AG09309 (cell line): ENCODE results near the gene HAUS1.
"Not testable (repeated sequence)": the region's sequence is repeated elsewhere in the genome, so short reads cannot be mapped to it uniquely, and the experiment has no call there.

Source experiments
- DNase-seq: peaks from one replicate; pipeline ENCODE4 v3.0.0-alpha.2; 2010; ENCODE audit warnings: low read depth
- H3K4me3 ChIP-seq: 2 replicates; pipeline ENCODE4 v1.5.1; 2011; ENCODE audit warnings: mild to moderate bottlenecking, low read depth, low read length, moderate library complexity; ENCODE audit not compliant: control insufficient read depth
- CTCF ChIP-seq: IDR thresholded peaks from 2 replicates; pipeline ENCODE4 v1.5.1; 2011; ENCODE audit warnings: mild to moderate bottlenecking, low read depth, low read length, inconsistent platforms; ENCODE audit not compliant: insufficient read depth, control insufficient read depth; ENCODE audit errors: missing control alignments

Gene HAUS1

GRCh38 chr18:46155641-46156051 is 51.5 kb downstream of the HAUS1 start:
- H3K4me3 ChIP-seq = no peak overlapping the region
- DNase-seq = peak; percentile 65

GRCh38 chr18:46156124-46156745 is 52.0 kb downstream of the HAUS1 start:
- TF ChIP-seq CTCF = no peak
- DNase-seq = no peak
- no peak overlapping the region for H3K4me3 ChIP-seq

More at GRCh38 chr18:46155641-46156051, 51.5 kb downstream of the HAUS1 start:
- no peak for TF ChIP-seq CTCF

- no peak for TF ChIP-seq CTCF
- no peak overlapping the region for H3K4me3 ChIP-seq
- no peak for DNase-seq
Measured at GRCh38 chr18:46156843-46157242, 52.7 kb downstream of the HAUS1 start.

GRCh38 chr18:46158499-46158898 is 54.3 kb downstream of the HAUS1 start:
- no peak for TF ChIP-seq CTCF

GRCh38 chr18:46160050-46160798 is 56.0 kb downstream of the HAUS1 start:
- TF ChIP-seq CTCF = no peak
- no peak overlapping the region for H3K4me3 ChIP-seq
- no peak for DNase-seq

More at GRCh38 chr18:46158499-46158898, 54.3 kb downstream of the HAUS1 start:
- H3K4me3 ChIP-seq = no peak overlapping the region
- DNase-seq = no peak

- DNase-seq, H3K4me3 ChIP-seq: not testable (repeated sequence)
Measured at GRCh38 chr18:46160840-46161239, 56.7 kb downstream of the HAUS1 start.

GRCh38 chr18:46161703-46162396 is 57.7 kb downstream of the HAUS1 start:
- TF ChIP-seq CTCF = no peak

More at GRCh38 chr18:46161703-46162396, 57.7 kb downstream of the HAUS1 start:
- no peak overlapping the region for H3K4me3 ChIP-seq
- no peak for DNase-seq
